SW 1271 (cell line): ENCODE data around the gene ATP13A4.
"Not testable (repeated sequence)": the region's sequence is repeated elsewhere in the genome, so short reads cannot be mapped to it uniquely, and the experiment has no call there.

Source experiments
- DNase-seq, 2 experiments: peaks; one replicate each; lab custom pipeline; 2025; lab: John Stamatoyannopoulos, UW

ATP13A4 gene

GRCh38 chr3:193560870-193561269, 6.2 kb upstream of the ATP13A4 start:
- DNase-seq, result no peak

DNA sequence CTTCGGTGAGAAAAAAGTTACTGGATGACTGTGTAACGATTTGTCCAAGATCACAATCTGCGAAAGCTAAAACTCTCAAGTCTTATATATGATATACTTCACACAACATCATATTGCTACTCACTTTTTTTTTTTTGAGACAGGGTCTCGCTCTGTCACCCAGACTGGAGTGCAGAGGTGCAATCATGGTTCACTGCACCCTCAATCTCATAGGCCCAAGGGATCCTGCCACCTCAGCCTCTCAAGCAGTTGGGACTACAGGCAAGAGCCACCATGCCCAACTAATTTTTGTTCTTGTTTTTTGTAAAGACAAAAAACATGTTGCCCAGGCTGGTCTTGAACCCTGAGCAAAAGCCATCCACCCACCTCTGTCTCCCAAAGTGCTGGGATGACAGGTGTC, 5.4 kb upstream of the ATP13A4 start:
- DNase-seq, result no peak

DNA sequence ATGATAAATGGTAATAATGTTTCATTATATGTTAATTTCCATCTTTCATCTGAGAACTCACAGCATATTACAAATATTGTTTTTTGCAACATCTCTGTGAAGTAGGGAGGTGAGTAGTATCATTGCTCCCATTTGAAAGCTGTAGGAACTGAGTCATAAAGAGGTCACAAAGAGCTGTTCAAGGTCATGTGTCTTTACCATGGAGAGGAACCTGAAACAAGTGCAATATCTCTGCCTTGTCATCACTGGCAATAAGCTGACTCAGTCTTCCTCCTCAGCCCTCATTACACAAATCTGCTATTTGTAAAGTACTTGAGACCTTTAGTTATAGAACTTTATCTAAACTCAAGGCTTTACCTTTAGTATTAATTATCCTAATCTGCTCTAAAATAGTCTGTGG, 4.4 kb upstream of the ATP13A4 start:
- DNase-seq, result no peak

GRCh38 chr3:193556841-193557240, 2.1 kb upstream of the ATP13A4 start:
- no peak for DNase-seq

DNA sequence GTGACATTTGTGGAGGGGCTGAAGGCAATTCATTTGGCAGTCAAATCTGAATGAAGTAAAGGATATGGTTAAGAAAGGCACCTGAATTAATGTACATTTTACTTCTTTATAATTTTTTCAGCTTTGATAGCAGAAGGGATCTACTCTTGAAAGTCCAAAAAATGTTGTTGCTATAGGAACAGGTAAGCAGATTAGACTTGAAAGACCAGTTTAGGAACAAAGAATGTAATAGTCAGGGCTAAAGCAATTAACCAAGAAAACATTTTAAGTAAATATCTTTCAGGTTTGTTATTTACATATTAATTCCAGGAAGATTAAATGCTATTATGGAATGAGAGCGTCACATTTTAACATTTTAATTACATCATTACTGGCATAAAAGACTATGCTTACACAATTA, 1.1 kb downstream of the ATP13A4 start:
- DNase-seq, result no peak

DNA sequence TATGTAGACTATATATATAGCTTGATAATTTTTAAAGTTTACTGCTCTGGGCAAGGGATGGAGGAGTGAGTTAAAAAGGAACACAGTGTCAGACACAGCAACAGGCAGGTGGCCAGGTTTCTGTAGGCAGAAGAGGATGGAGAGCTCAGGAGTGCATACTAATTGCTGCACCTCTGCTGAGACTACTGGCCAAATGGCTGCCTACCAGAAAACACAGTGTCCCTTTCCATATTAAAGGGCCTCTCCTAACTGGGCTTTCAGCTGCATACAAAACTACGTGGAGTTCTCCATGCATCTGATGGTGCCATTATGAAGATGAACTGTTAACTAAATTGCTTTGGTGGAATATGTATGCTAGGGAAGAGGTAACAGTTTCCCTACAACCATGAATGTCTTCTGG, 1.8 kb downstream of the ATP13A4 start:
- DNase-seq, result no peak

DNA sequence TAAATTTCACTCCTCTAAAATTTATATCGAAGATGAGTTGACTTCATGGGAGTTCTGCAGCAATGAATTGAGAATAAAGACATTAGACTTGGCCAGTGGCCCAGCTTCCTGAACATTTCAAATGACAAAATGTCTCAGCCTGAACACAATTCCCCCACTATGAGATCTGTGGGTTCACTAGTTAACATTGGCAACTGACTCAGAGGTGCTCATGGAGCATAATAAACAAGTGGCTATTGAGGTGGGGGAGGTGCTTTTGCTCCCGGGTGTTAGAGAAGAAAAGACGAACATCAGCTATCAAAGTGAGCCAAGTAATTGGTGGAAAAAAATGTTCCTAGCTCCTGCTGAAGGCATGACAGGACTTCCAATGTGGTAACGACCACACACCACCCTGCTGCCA, 6.3 kb downstream of the ATP13A4 start:
- no peak for DNase-seq

GRCh38 chr3:193546129-193546528, 8.6 kb downstream of the ATP13A4 start:
- no peak for DNase-seq

- no peak for DNase-seq
These were observed 9.4 kb downstream of the ATP13A4 start for GRCh38 chr3:193545304-193545703.

- DNase-seq, result no peak
These were observed 10.4 kb downstream of the ATP13A4 start for GRCh38 chr3:193544289-193544688.

DNA sequence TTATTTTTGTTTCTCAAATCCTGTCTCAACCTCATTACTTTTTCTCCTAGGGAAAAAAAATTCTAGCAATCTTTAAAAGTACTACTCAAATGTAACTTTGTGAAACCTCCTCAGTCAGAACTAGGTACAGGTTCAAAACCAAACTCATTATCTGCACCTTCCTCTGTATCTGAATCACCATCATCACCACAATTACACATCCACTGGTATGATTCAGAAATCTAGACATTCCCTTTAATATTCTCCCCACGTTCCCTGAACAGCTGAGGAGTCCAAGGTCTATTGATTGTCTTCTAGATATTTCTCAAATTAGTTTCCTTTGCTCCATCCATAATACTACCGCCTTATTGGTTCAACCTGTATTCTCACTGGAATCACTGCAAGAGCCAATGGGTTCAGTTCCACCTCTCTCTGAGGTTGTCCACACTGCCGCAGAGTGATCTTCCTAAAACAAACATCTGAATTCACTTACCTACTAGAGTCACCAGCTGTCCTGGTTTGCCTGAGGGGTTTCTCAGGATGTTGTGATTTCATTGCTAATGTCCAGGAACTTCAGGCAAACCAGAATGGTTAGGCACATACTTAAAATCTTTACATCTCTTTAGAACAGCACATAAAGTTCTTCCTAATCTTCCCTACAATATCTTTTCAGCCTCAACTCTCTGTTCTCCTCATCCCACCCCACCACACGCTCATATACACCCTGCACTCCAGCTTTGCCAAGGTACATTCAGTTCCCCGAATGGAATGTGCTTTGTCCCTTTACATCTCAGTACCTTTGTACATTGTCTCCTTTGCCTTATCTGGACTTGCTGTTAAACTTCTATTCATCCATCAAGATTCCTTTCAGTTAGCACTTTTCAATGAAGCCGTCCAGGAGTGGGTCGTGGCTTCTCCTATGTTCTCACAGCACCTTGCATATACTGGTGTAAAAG, 24.2 kb downstream of the ATP13A4 start:
- no peak for DNase-seq

DNA sequence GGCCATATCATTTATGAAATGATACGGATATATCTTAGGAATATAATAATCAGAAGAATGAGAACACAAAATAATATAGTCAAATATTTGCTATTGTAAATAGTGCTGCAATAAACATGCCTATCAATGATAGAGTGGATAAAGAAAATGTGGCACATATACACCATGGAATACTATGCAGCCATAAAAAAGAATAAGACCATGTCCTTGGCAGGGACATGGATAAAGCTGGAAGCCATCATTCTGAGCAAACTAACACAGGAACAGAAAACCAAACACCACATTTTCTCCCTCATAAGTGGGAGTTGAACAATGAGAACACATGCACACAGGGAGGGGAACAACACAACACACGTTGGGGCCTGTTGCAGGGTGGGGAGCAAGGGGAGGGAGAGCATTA, 28.6 kb downstream of the ATP13A4 start:
- DNase-seq, result not testable (repeated sequence)

- DNase-seq, result no peak
These were observed 32.2 kb downstream of the ATP13A4 start for GRCh38 chr3:193522473-193522872.

- no peak for DNase-seq
These were observed 34.0 kb downstream of the ATP13A4 start for GRCh38 chr3:193520738-193521137.

DNA sequence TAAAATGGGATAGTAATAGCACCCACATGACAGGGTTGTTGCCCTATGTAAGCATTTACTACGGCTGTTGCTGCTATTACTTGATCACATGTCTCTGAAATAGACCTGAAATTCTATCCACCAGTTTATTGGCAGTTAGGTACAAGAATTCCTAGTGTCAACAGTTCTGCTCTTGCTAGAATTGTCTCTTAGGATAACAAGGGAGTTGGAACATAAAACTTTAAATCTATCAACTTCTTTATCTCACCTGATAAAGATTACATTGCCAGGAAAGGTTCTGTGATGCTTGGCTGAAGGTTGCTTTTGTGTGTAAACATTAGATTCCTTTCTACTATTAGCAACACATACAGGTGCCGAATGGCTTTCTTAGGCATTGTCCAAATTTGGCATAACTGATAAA, 38.7 kb downstream of the ATP13A4 start:
- no peak for DNase-seq

GRCh38 chr3:193510154-193510553, 44.5 kb downstream of the ATP13A4 start:
- no peak for DNase-seq

- DNase-seq, result no peak
These were observed 45.4 kb downstream of the ATP13A4 start for GRCh38 chr3:193509103-193509965.

DNA sequence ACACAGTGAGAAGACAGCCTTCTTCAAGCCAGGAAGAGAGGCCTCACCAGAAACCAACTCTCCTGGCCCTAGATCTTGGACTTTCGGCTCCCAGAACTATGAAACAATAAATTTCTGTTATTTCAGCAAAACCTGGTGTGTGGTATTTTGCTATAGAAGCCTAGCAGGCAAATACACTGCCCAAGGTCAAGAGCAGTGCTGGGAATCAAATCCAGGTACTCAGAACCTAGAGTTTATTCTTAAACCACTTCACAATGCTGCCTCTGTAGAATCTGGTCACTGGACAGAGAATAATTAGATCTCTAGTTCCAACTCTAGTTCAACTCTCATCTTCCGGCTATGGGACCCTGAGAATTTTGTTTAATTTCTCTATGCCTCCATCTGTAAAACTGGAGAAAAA, 46.6 kb downstream of the ATP13A4 start:
- DNase-seq, result no peak

- DNase-seq, result no peak
These were observed 47.1 kb downstream of the ATP13A4 start for GRCh38 chr3:193507566-193507965.

GRCh38 chr3:193506921-193507320, 47.8 kb downstream of the ATP13A4 start:
- no peak for DNase-seq

- DNase-seq, result no peak
These were observed 51.8 kb downstream of the ATP13A4 start for GRCh38 chr3:193502871-193503270.

GRCh38 chr3:193499801-193500485, 54.8 kb downstream of the ATP13A4 start:
- DNase-seq, result no peak
